Esophagus muscularis mucosa (tissue), 4 donors: ENCODE results near the gene MTOR. TPM values are rescaled to one million over a fixed set of nuclear protein-coding genes. Genes with fewer than 3 reads are reported as not detected.

ENCODE experiments used
- DNase-seq: peaks from one replicate; pipeline ENCODE4 v3.0.0-alpha.2; 2017; ENCODE audit errors: extremely low spot score
- H3K27ac ChIP-seq, 4 donors: fragments of 200-600 bp; sonication (generic); replicated peaks in 1 of 4; 1 replicate in 3 of 4; 2 replicates in 1 of 4; pipeline ENCODE4 v1.5.1; 2016 to 2019; ENCODE audit warnings: mild to moderate bottlenecking in 1 of 4
- H3K27me3 ChIP-seq, 4 donors: fragments of 200-600 bp; sonication (generic); one replicate each; pipeline versions ENCODE4 v1.5.1 to v1.6.0; 2016 to 2019
- H3K36me3 ChIP-seq, 4 donors: fragments of 200-600 bp; sonication (generic); one replicate each; pipeline ENCODE4 v1.5.1; 2016 to 2019
- H3K4me1 ChIP-seq, 4 donors: fragments of 200-600 bp; sonication (generic); one replicate each; pipeline ENCODE4 v1.5.1; 2016 to 2019
- H3K4me3 ChIP-seq, 4 donors: fragments of 200-600 bp; sonication (generic); 1 replicate in 2 of 4; 2 replicates in 2 of 4; pipeline ENCODE4 v1.5.1; 2016 to 2019; ENCODE audit warnings: mild to moderate bottlenecking in 4 of 4, moderate library complexity in 1 of 4
- H3K9me3 ChIP-seq, 4 donors: fragments of 200-600 bp; sonication (generic); 1 replicate in 3 of 4; 2 replicates in 1 of 4; pipeline ENCODE4 v1.5.1; 2016 to 2019
- CTCF ChIP-seq, 3 experiments: fragments of 200-600 bp in 2 of 3; fragments of 450-650 bp in 1 of 3; sonication (generic) in 2 of 3; IDR thresholded peaks; one replicate each; pipeline ENCODE4 v1.5.1; 2017 to 2019; ENCODE audit warnings: antibody characterized with exemption in 3 of 3, mild to moderate bottlenecking in 2 of 3, moderate library complexity in 1 of 3
- EP300 ChIP-seq: sonication (generic); formaldehyde crosslinking; IDR thresholded peaks from one replicate; pipeline ENCODE4 v1.6.1; 2017; ENCODE audit warnings: antibody characterized with exemption
- POLR2A ChIP-seq: fragments of 450-650 bp; IDR thresholded peaks from one replicate; pipeline ENCODE4 v1.6.1; 2017; ENCODE audit warnings: antibody characterized with exemption, moderate library complexity, mild to moderate bottlenecking, low read depth
- POLR2AphosphoS5 ChIP-seq, 2 donors: sonication (generic); formaldehyde crosslinking; IDR thresholded peaks; one replicate each; pipeline ENCODE4 v1.6.1; 2017; ENCODE audit warnings: antibody characterized with exemption in 2 of 2
- WGBS: methylation state at CpG from one replicate; pipeline ENCODE4 v1.1.5; 2018; 5-methylcytosine and 5-hydroxymethylcytosine counted together
- intact Hi-C: fragments of 100-400 bp; cut with DNase I; formaldehyde crosslinking; loops from one replicate; pipeline ENCODE4 v1.15.1; 2023
- total RNA-seq, 4 donors: library from RNA; depleted of rRNA; stranded (reverse); fragments of >200 nt; gene quantifications; one replicate each; pipeline versions ENCODE4 v1.1.0 to v1.2.1, GENCODE V29; 2016

The MTOR gene
- total RNA-seq, 4 donors from 2014 or later = 33.6 to 51.1 (median 41.0) TPM

GRCh38 chr1:11256299-11256698, 6.1 kb downstream of the MTOR start:
- Histone ChIP-seq H3K9me3 (no peaks in the 10 kb centered on the region), H3K4me3 (no peak overlapping the region), H3K27me3 (no peaks in the 10 kb centered on the region), H3K4me1 (peaks cover 7 to 13% (median 11%) of the 10 kb centered on the region in 4 donors), H3K36me3 (peaks cover 66 to 84% (median 82%) of the 10 kb centered on the region in 4 donors), H3K27ac (no peak overlapping the region)
- WGBS = 83% methylated on average over 1 of the region's 1 CpG
- DNase-seq = no peak
- intact Hi-C loops = no loop called here
- TF ChIP-seq POLR2AphosphoS5 (IDR thresholded peaks at IDR 0.05) (no peak), CTCF (IDR thresholded peaks at IDR 0.05) (no peak), EP300 (no peak), POLR2A (no peak)

- no peaks in the 10 kb centered on the region for H3K9me3 ChIP-seq
- no peaks in the 10 kb centered on the region for H3K4me1 ChIP-seq
- TF ChIP-seq EP300 = no peak
- H3K27ac ChIP-seq = no peak overlapping the region
- intact Hi-C loops = no loop called here
- H3K36me3 ChIP-seq = peaks cover 57 to 91% (median 87%) of the 10 kb centered on the region in 4 donors
- no peaks in the 10 kb centered on the region for H3K27me3 ChIP-seq
- no peak for DNase-seq
- no peak overlapping the region for H3K4me3 ChIP-seq
- WGBS = 84% methylated on average over 8 of the region's 8 CpGs
These were observed 9.1 kb downstream of the MTOR start for GRCh38 chr1:11253226-11253625.

GRCh38 chr1:11252538-11252937, 9.8 kb downstream of the MTOR start:
- TF ChIP-seq POLR2AphosphoS5 (IDR thresholded peaks at IDR 0.05) (no peak), POLR2A (no peak), CTCF (IDR thresholded peaks at IDR 0.05) (no peak), EP300 (no peak)
- no peak overlapping the region for H3K4me3 ChIP-seq
- H3K27ac ChIP-seq = no peak overlapping the region
- no peaks in the 10 kb centered on the region for H3K4me1 ChIP-seq
- intact Hi-C loops = no loop called here
- WGBS = 95% methylated on average over 7 of the region's 8 CpGs
- peaks cover 57 to 91% (median 87%) of the 10 kb centered on the region in 4 donors for H3K36me3 ChIP-seq
- no peak for DNase-seq
- H3K9me3 ChIP-seq = no peaks in the 10 kb centered on the region
- H3K27me3 ChIP-seq = no peaks in the 10 kb centered on the region

- Histone ChIP-seq H3K9me3 (no peaks in the 10 kb centered on the region), H3K27ac (no peak overlapping the region), H3K36me3 (peaks cover 42 to 89% (median 84%) of the 10 kb centered on the region in 4 donors), H3K27me3 (no peaks in the 10 kb centered on the region), H3K4me3 (no peak overlapping the region), H3K4me1 (no peaks in the 10 kb centered on the region)
- intact Hi-C loops = no loop called here
- DNase-seq = no peak
- 96% methylated on average over 4 of the region's 4 CpGs for WGBS
- no peak for TF ChIP-seq POLR2A
- no peak for TF ChIP-seq POLR2AphosphoS5 (IDR thresholded peaks at IDR 0.05)
- no peak for TF ChIP-seq CTCF (IDR thresholded peaks at IDR 0.05)
- TF ChIP-seq EP300 = no peak
These were observed 14.2 kb downstream of the MTOR start for GRCh38 chr1:11248169-11248568.

- Histone ChIP-seq H3K27ac (no peak overlapping the region), H3K4me3 (no peak overlapping the region), H3K4me1 (no peaks in the 10 kb centered on the region), H3K27me3 (no peaks in the 10 kb centered on the region), H3K36me3 (peaks cover 52 to 89% (median 85%) of the 10 kb centered on the region in 4 donors), H3K9me3 (no peaks in the 10 kb centered on the region)
- intact Hi-C loops = no loop called here
- no peak for DNase-seq
- TF ChIP-seq POLR2AphosphoS5 (IDR thresholded peaks at IDR 0.05) = no peak
- TF ChIP-seq CTCF (IDR thresholded peaks at IDR 0.05) = no peak
- no peak for TF ChIP-seq EP300
- no peak for TF ChIP-seq POLR2A
- 91% methylated on average over 7 of the region's 7 CpGs for WGBS
These were observed 16.2 kb downstream of the MTOR start for GRCh38 chr1:11245904-11246719.
